Measurements from ENCODE around the gene TRIM28. TPM values are rescaled to one million over a fixed set of nuclear protein-coding genes. Genes with fewer than 3 reads are reported as not detected.

Gene TRIM28
- total and polyA plus RNA-seq, 9 of the 15 experiments (the other 6 are each of a cell fraction or from before 2014, with no cell fraction given) = 12.1 to 797 (median 490) TPM

DNA sequence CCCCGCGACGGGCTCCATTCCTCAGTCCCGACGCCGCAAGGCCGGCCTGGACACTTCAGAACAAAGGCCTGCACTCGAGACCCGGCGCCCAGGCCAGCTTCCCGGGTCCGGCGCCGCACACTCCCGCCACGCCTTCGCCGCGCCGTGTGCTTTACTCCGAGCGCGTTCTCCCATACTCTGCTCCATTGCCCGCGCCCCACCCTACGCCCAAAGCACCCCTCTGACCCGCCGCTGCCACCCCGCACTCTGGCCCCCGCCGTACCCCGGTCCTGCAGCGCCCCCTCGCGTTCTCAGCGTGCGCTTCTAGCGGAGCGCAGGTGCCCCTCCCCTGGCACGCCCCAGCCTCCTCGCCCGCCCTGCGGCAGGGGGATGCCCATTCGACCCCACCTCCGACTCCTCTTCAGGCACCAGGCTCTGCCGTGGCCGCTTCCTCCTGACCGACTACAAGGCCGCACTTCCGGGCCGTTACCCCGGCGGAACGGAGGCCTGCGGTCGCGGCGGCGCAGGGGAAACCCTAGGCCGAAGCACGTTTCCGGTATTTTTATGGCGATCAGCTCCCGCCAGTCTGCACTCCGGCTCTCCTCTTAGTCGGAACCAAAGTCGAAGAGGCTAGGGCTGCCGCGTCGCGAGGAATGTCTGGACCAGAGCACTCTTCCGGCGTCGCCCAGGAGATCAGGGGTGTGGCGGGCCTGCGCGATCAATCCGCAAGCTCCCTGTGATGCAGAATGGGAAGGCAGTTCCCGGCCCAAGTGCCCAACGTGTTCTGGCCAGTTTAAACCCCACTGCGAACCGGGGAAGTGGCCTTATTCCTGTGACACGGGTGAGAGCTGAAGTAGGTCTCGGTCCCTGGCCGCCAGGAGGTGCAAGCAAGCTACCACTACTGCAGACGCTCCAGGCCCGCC, 24.3 kb upstream of the TRIM28 start, which contains the start of gene ZBTB45 (continued):
- TF ChIP-seq E2F8 (IDR thresholded peaks at IDR 0.05; ENCODE audit: low read depth, partially characterized antibody) = peak; percentile 95
- no peak for TF ChIP-seq ASH1L (IDR thresholded peaks at IDR 0.05; ENCODE audit: borderline replicate concordance, low read depth, partially characterized antibody)
- TF ChIP-seq, protein P1, sequence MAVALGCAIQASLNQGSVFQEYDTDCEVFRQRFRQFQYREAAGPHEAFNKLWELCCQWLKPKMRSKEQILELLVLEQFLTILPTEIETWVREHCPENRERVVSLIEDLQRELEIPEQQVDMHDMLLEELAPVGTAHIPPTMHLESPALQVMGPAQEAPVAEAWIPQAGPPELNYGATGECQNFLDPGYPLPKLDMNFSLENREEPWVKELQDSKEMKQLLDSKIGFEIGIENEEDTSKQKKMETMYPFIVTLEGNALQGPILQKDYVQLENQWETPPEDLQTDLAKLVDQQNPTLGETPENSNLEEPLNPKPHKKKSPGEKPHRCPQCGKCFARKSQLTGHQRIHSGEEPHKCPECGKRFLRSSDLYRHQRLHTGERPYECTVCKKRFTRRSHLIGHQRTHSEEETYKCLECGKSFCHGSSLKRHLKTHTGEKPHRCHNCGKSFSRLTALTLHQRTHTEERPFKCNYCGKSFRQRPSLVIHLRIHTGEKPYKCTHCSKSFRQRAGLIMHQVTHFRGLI (CRISPR knock-in tag; IDR thresholded peaks at IDR 0.05) = no peak
- TF ChIP-seq, protein P2, sequence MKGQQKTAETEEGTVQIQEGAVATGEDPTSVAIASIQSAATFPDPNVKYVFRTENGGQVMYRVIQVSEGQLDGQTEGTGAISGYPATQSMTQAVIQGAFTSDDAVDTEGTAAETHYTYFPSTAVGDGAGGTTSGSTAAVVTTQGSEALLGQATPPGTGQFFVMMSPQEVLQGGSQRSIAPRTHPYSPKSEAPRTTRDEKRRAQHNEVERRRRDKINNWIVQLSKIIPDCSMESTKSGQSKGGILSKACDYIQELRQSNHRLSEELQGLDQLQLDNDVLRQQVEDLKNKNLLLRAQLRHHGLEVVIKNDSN (CRISPR knock-in tag; IDR thresholded peaks at IDR 0.05) = no peak
- TF ChIP-seq NR1H2 (CRISPR knock-in tag; IDR thresholded peaks at IDR 0.05) = no peak
- TF ChIP-seq PRMT5 (CRISPR knock-in tag; IDR thresholded peaks at IDR 0.05) = no peak
- TF ChIP-seq KLF16 (IDR thresholded peaks at IDR 0.05) = no peak; the same call in 1 of the 2 replicates
- TF ChIP-seq PPARD (CRISPR knock-in tag; IDR thresholded peaks at IDR 0.05) = no peak
- peak; percentile 84 for TF ChIP-seq TEAD4 (IDR thresholded peaks at IDR 0.05; ENCODE audit: low read length)
- TF ChIP-seq TEAD4 (CRISPR knock-in tag; IDR thresholded peaks at IDR 0.05; ENCODE audit: borderline replicate concordance) = peak; percentile 80
- TF ChIP-seq ARHGAP35 (IDR thresholded peaks at IDR 0.05; ENCODE audit: partially characterized antibody) = no peak
- no peak for TF ChIP-seq TCFL5 (CRISPR knock-in tag; conservative IDR thresholded peaks at IDR 0.05)
- TF ChIP-seq PHTF2 (CRISPR knock-in tag; IDR thresholded peaks at IDR 0.05) = no peak
- TF ChIP-seq RBM39 (optimal IDR thresholded peaks at IDR 0.05; ENCODE audit: low read depth, low read length) = no peak
- TF ChIP-seq ILF3 (IDR thresholded peaks at IDR 0.05; ENCODE audit: borderline replicate concordance) = no peak; the same call in 1 of the 2 replicates
- TF ChIP-seq, protein P3, sequence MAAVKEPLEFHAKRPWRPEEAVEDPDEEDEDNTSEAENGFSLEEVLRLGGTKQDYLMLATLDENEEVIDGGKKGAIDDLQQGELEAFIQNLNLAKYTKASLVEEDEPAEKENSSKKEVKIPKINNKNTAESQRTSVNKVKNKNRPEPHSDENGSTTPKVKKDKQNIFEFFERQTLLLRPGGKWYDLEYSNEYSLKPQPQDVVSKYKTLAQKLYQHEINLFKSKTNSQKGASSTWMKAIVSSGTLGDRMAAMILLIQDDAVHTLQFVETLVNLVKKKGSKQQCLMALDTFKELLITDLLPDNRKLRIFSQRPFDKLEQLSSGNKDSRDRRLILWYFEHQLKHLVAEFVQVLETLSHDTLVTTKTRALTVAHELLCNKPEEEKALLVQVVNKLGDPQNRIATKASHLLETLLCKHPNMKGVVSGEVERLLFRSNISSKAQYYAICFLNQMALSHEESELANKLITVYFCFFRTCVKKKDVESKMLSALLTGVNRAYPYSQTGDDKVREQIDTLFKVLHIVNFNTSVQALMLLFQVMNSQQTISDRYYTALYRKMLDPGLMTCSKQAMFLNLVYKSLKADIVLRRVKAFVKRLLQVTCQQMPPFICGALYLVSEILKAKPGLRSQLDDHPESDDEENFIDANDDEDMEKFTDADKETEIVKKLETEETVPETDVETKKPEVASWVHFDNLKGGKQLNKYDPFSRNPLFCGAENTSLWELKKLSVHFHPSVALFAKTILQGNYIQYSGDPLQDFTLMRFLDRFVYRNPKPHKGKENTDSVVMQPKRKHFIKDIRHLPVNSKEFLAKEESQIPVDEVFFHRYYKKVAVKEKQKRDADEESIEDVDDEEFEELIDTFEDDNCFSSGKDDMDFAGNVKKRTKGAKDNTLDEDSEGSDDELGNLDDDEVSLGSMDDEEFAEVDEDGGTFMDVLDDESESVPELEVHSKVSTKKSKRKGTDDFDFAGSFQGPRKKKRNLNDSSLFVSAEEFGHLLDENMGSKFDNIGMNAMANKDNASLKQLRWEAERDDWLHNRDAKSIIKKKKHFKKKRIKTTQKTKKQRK (IDR thresholded peaks at IDR 0.05; ENCODE audit: borderline replicate concordance, low read depth, low read length) = no peak
- TF ChIP-seq BACH1 (tag; IDR thresholded peaks at IDR 0.05) = no peak
- TF ChIP-seq MTA3 (IDR thresholded peaks at IDR 0.05; ENCODE audit: borderline replicate concordance) = peak; percentile 95
- TF ChIP-seq BHLHE40 (IDR thresholded peaks at IDR 0.05; ENCODE audit: low read length) = peak; percentile 26; the same call in 1 of the 2 replicates
- TF ChIP-seq CBX1 (IDR thresholded peaks at IDR 0.05; ENCODE audit: low read depth) = peak; percentile 94; the same call in 1 of the 2 replicates

Data from K562 (cell line).